DND-41 (cell line): ENCODE measurements around the gene TMEM151B.

Experiments used
- ATAC-seq: fragments of 200-7000 bp; cut with Tn5 transposase; 3 replicates; pipeline ENCODE4 v1.9.1; 2021; ENCODE audit warnings: low read depth; ENCODE audit not compliant: insufficient read depth
- DNase-seq: peaks from one replicate; pipeline ENCODE4 v3.0.0-alpha.2; 2020
- H2AFZ ChIP-seq: 2 replicates; pipeline ENCODE4 v1.6.0; 2012; ENCODE audit warnings: low read depth, low read length
- H3K27ac ChIP-seq: 2 replicates; pipeline ENCODE4 v1.5.1; 2012; ENCODE audit warnings: low read length, inconsistent platforms
- H3K27me3 ChIP-seq: fragments of 200-600 bp; sonication (generic); 2 replicates; pipeline ENCODE4 v1.6.0; 2012; ENCODE audit warnings: low read length, mild to moderate bottlenecking, inconsistent platforms; ENCODE audit not compliant: insufficient read depth, poor library complexity
- H3K36me3 ChIP-seq: 2 replicates; pipeline ENCODE4 v1.5.1; 2012; ENCODE audit warnings: low read length, inconsistent platforms; ENCODE audit not compliant: insufficient read depth
- H3K4me1 ChIP-seq: 2 replicates; pipeline ENCODE4 v1.5.1; 2012; ENCODE audit warnings: mild to moderate bottlenecking, low read length; ENCODE audit not compliant: insufficient read depth
- H3K4me2 ChIP-seq: 2 replicates; pipeline ENCODE4 v1.6.0; 2012; ENCODE audit warnings: mild to moderate bottlenecking, moderate library complexity, low read length, inconsistent platforms; ENCODE audit not compliant: insufficient read depth
- H3K4me3 ChIP-seq, 2 experiments: fragments of 200-600 bp in 1 of 2; shearing (Covaris generic) in 1 of 2; 2 replicates each; pipeline ENCODE4 v1.5.1; 2012 to 2016; ENCODE audit warnings: inconsistent platforms in 2 of 2, low read length in 2 of 2, mild to moderate bottlenecking in 2 of 2, low read depth in 1 of 2, moderate library complexity in 1 of 2
- H3K79me2 ChIP-seq: 2 replicates; pipeline ENCODE4 v1.6.0; 2012; ENCODE audit warnings: low read length, inconsistent platforms; ENCODE audit not compliant: insufficient read depth
- H3K9ac ChIP-seq: 2 replicates; pipeline ENCODE4 v1.6.0; 2012; ENCODE audit warnings: low read depth, mild to moderate bottlenecking, inconsistent platforms, low read length, moderate library complexity
- H3K9me3 ChIP-seq: 2 replicates; pipeline ENCODE4 v1.5.1; 2012; ENCODE audit warnings: low read length, moderate library complexity, mild to moderate bottlenecking, inconsistent platforms; ENCODE audit not compliant: insufficient read depth, severe bottlenecking
- H4K20me1 ChIP-seq: 2 replicates; pipeline ENCODE4 v1.6.0; 2012; ENCODE audit warnings: low read length; ENCODE audit not compliant: insufficient read depth
- EZH2 ChIP-seq: IDR thresholded peaks from 3 replicates; pipeline ENCODE4 v1.6.1; 2012; ENCODE audit warnings: borderline replicate concordance, low read depth, mild to moderate bottlenecking, moderate library complexity, low read length, inconsistent platforms; ENCODE audit not compliant: severe bottlenecking
- TF ChIP-seq, protein P1 (sequence below): IDR thresholded peaks from 2 replicates; pipeline ENCODE4 v1.5.1; 2012; ENCODE audit warnings: borderline replicate concordance, low read length, moderate library complexity, mild to moderate bottlenecking; ENCODE audit not compliant: poor library complexity, severe bottlenecking; ENCODE audit errors: extremely low read depth

Gene TMEM151B

DNA sequence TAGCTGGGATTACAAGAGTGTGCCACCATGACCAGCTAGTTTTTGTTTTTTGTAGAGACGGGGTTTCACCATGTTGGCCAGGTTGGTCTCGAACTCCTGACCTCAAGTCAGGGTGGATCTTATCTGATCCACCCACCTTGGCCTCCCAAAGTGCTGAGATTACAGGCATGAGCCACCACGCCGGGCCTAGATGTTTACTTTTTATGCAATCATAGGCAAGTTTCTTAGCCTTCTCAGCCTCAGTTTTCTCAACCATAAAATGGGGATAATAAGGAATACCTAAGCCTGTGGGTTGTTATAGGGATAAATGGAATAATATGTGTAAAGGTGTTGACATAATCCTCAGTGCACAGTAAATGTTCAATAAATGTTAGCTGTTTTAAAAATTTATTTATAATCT lies 82.0 kb downstream of the TMEM151B start:
- Histone ChIP-seq H3K27me3 (peaks cover 5% of the 10 kb centered on the region), H3K9me3 (no peaks in the 10 kb centered on the region), H2AFZ (no peak overlapping the region), H3K36me3 (no peaks in the 10 kb centered on the region), H3K4me2 (no peak overlapping the region), H3K9ac (no peak overlapping the region), H3K4me1 (no peaks in the 10 kb centered on the region), H3K79me2 (no peaks in the 10 kb centered on the region), H4K20me1 (no peaks in the 10 kb centered on the region), H3K4me3 (no peak overlapping the region), H3K27ac (no peak overlapping the region)
- ATAC-seq (no peak), DNase-seq (no peak)
- TF ChIP-seq EZH2, result no peak
- TF ChIP-seq, protein P1, sequence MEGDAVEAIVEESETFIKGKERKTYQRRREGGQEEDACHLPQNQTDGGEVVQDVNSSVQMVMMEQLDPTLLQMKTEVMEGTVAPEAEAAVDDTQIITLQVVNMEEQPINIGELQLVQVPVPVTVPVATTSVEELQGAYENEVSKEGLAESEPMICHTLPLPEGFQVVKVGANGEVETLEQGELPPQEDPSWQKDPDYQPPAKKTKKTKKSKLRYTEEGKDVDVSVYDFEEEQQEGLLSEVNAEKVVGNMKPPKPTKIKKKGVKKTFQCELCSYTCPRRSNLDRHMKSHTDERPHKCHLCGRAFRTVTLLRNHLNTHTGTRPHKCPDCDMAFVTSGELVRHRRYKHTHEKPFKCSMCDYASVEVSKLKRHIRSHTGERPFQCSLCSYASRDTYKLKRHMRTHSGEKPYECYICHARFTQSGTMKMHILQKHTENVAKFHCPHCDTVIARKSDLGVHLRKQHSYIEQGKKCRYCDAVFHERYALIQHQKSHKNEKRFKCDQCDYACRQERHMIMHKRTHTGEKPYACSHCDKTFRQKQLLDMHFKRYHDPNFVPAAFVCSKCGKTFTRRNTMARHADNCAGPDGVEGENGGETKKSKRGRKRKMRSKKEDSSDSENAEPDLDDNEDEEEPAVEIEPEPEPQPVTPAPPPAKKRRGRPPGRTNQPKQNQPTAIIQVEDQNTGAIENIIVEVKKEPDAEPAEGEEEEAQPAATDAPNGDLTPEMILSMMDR, result no peak

DNA sequence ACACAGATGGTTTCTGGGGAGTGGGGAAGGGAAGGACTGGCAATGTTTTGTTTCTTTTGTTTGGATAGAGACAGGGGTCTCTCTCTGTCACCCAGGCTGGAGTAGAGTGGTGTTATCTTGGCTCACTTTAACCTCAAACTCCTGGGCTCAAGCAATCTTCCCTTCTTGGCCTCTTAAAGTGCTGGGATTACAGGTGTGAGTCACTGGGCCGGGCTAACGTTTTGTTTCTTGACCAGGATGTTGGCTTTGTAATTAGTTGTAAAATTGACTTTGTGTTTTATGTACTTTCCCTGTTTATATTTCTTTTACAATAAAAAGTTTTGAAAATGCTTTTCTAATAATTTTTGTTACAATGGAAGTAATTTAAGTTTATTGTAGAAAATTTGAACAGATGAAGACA lies 83.1 kb downstream of the TMEM151B start:
- DNase-seq (no peak), ATAC-seq (no peak)
- Histone ChIP-seq H2AFZ (no peak overlapping the region), H4K20me1 (no peaks in the 10 kb centered on the region), H3K4me2 (no peak overlapping the region), H3K4me3 (no peak overlapping the region), H3K4me1 (no peaks in the 10 kb centered on the region), H3K9ac (no peak overlapping the region), H3K27me3 (peaks cover 5% of the 10 kb centered on the region), H3K27ac (no peak overlapping the region), H3K36me3 (no peaks in the 10 kb centered on the region), H3K9me3 (no peaks in the 10 kb centered on the region), H3K79me2 (no peaks in the 10 kb centered on the region)
- TF ChIP-seq EZH2, result no peak
- TF ChIP-seq, protein P1, result no peak

DNA sequence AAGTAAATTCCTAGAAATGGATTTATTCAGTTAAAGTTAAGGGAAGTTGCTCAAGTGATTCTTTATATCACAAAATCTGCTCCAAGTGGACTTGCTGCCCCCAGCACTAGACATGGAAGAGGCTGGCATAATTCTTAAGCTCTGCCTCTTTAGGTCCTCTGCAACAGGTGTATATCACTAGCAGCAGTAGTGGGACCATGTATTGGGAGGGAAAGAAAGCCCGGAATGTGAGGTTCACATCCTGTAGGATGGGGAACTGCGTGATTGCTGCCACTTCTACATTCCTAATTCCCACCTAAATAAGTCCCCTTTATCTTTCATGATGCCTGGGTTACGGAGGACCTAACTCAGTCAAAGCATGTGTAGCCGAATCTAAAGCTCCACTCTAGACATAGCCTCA lies 85.4 kb downstream of the TMEM151B start:
- no peak overlapping the region for H3K9ac ChIP-seq
- no peaks in the 10 kb centered on the region for H3K36me3 ChIP-seq
- no peak overlapping the region for H3K4me2 ChIP-seq
- ATAC-seq (no peak), DNase-seq (no peak)
- no peak overlapping the region for H3K4me3 ChIP-seq
- no peak overlapping the region for H2AFZ ChIP-seq
- no peaks in the 10 kb centered on the region for H3K9me3 ChIP-seq
- no peak overlapping the region for H3K27ac ChIP-seq
- no peaks in the 10 kb centered on the region for H3K4me1 ChIP-seq
- H4K20me1 ChIP-seq, result no peaks in the 10 kb centered on the region
- TF ChIP-seq, protein P1, result no peak
- no peak for TF ChIP-seq EZH2
- no peaks in the 10 kb centered on the region for H3K79me2 ChIP-seq
- peaks cover 9% of the 10 kb centered on the region for H3K27me3 ChIP-seq

DNA sequence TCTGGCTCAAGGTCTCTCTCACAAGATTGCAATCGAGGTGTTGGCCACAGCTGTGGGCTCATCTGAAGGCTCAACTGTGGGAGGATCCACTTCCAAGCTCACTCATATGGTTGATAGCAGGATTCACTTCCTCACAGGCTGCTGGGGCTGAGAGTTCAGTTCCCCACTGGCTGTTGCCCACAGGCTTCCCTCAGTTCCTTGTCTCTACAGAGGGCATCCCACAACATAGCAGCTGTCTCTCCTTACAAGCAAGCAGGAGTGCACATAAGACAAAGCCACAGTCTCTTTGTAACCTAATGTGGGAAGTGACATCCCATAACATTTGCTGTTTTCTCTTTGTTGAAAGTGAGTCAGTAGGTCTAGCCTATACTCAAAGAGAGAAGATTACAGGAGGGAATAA lies 86.2 kb downstream of the TMEM151B start:
- ATAC-seq (no peak), DNase-seq (no peak)
- Histone ChIP-seq H3K9me3 (no peaks in the 10 kb centered on the region), H3K4me1 (no peaks in the 10 kb centered on the region), H3K79me2 (no peaks in the 10 kb centered on the region), H3K4me3 (no peak overlapping the region), H2AFZ (no peak overlapping the region), H3K9ac (no peak overlapping the region), H3K36me3 (no peaks in the 10 kb centered on the region), H3K27ac (no peak overlapping the region), H3K27me3 (peaks cover 9% of the 10 kb centered on the region), H3K4me2 (no peak overlapping the region), H4K20me1 (no peaks in the 10 kb centered on the region)
- TF ChIP-seq EZH2, result no peak
- TF ChIP-seq, protein P1, result no peak
